ENCODE measurements around the gene ITFG1. TPM values are rescaled to one million over a fixed set of nuclear protein-coding genes. Genes with fewer than 3 reads are reported as not detected.
A peak's percentile ranks its signal among the peaks of the same experiment; 100 is the strongest.
"Not testable (repeated sequence)": the region's sequence is repeated elsewhere in the genome, so short reads cannot be mapped to it uniquely, and the experiment has no call there.

The ITFG1 gene
- total RNA-seq, 2 donors from 2014 or later = 8.4 to 15.3 TPM

DNA sequence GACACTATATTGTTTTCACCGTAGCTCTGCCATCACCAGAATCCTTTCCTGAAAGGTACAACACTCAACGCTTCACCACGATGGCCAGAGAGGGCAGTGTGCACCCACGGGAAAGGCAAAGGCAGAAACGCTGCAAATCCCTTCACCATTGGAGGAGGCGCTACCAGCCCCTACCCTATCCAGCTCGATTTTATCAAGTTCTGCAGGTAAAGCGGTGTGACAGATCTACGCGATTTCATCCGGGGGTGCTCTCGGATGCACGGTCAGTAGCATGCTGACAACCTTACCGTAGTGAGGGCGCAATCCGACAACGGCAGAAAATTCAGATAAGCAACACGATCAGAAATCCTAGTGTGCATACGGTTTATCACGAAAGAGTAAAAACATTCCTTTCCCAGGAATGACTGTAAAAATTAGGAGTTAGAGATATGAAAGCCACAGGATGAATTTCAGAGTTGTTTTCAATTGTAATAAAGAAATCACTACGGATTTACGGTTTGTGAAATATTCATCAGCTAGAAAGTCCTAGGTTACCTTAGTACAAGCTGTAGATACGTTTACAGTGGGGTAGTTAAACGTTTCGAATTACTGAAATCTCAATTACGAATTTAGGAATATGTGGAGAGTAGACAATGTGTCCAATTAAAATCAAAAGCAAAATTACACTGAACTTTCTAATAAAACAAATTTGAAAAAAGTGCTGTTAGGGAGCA is 318.9 kb downstream of the ITFG1 start:
- H3K4me3 Mint-ChIP-seq = peak overlapping the region; percentile 93
- H3K4me1 Mint-ChIP-seq = peaks cover 32% of the 10 kb centered on the region
- no peaks in the 10 kb centered on the region for H3K9me3 Mint-ChIP-seq
- no peaks in the 10 kb centered on the region for H3K27me3 Mint-ChIP-seq
- peaks cover 10% of the 10 kb centered on the region for H3K36me3 Mint-ChIP-seq (ENCODE audit: low read depth)
- H3K27ac Mint-ChIP-seq = peak overlapping the region; percentile 77
- peak; percentile 68 for ATAC-seq (replicated peaks)

DNA sequence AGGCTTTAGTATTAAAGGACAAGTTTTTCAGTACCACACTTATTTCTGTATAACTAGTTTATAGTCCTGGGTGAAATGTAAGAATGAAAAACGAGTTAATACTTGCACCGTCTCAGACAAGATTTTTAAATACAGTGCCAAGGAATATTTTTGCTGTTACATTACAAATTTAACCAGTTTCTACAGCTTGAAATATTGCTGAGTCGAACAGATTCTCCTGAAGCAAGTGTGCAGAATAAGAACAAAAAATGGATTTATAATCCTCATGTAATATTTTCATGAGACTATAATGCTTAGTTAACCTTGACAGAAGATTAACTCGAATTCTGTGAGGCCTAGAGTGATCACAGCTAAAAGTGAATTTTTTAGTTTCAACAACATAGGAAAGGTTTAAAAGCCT is 320.2 kb downstream of the ITFG1 start:
- Mint-ChIP-seq H3K27ac (no peak overlapping the region), H3K4me3 (peak overlapping the region; percentile 93), H3K36me3 (ENCODE audit: low read depth) (peaks cover 10% of the 10 kb centered on the region), H3K27me3 (no peaks in the 10 kb centered on the region), H3K4me1 (peaks cover 32% of the 10 kb centered on the region), H3K9me3 (no peaks in the 10 kb centered on the region)
- ATAC-seq (replicated peaks) = no peak

DNA sequence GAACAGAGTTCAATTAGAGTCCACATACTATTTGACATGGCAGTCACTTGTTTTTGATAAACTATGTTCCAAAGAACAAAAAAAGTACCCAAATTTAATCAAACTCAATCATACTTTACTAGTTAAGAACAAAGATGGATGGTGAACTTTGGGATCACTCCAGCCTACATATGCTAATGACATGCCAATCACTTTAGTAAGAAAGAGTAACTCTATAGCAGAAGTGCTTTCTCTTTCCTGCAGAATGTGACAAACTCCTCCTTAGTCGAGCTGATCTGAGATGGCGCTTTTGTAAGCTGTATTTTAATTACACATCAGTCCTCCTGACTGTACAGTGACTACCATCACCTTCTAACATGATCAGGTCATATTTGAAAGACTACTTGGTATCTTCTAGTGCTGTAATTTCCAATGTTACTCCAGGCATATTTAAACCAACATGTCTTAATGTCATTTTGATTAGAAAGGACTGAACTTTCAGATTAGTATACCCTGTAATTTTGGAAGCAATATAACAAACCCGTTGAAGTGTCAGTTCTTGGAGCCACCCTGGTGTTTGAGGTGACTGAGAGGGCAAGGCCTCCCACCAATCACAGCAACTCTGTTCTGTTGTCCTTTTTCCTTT is 321.2 kb downstream of the ITFG1 start:
- Mint-ChIP-seq H3K27ac (peak overlapping the region; percentile 63), H3K9me3 (no peaks in the 10 kb centered on the region), H3K4me3 (peak overlapping the region; percentile 60), H3K4me1 (peaks cover 36% of the 10 kb centered on the region), H3K36me3 (ENCODE audit: low read depth) (peaks cover 10% of the 10 kb centered on the region), H3K27me3 (no peaks in the 10 kb centered on the region)
- no peak for ATAC-seq (replicated peaks)

DNA sequence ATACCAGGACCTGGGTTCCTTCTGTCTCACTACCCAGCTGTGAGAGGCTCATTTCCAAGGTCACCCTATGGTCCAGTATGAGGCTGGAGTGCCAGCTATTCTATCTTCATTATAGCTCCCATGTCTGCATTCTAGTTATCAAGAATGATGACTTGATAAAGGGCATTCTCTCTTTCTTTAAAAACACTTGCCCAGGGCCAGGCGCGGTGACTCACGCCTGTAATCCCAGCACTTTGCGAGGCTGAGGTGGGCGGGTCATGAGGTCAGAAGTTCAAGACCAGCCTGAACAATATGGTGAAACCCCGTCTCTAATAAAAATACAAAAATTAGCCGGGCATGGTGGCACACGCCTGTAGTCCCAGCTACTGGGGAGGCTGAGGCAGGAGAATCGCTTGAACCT is 322.9 kb downstream of the ITFG1 start:
- H3K4me1 Mint-ChIP-seq = peaks cover 43% of the 10 kb centered on the region
- H3K27ac Mint-ChIP-seq = peak overlapping the region; percentile 63
- not testable (repeated sequence) for H3K27me3 Mint-ChIP-seq; H3K36me3 Mint-ChIP-seq (ENCODE audit: low read depth); H3K9me3 Mint-ChIP-seq; ATAC-seq (replicated peaks)
- H3K4me3 Mint-ChIP-seq = peak overlapping the region; percentile 60

DNA sequence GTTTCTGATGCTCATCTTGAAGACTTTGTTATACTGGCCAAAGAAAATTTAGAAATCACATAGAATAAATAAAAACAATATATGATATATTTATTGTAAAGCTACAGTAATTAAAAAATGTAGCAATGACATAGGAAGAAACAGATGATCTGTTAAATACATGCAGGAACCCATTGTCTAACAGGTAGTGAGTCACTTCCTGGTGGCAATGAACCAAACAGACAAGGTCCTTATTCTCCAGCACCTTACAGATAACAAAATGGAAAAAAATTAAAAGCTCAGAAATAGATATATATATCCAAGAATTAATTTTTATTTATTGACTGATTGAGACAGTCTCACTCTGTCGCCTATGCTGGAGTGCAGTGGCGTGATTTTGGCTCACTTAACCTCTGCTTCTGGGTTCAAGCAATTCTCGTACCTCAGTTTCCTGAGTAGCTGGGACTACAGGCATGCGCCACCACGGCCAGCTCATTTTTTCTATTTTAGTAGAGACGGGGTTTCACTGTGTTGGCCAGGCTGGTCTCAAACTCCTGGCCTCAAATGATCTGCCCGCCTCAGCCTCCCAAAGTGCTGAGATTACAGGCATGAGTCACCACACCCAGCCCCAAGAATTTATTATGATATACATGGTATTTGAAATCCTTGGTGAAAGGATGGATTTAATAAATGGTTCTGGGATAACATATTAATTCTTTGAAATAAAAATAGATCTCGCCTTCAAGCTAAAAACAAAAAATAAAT is 324.6 kb downstream of the ITFG1 start:
- Mint-ChIP-seq H3K4me3 (peak overlapping the region; percentile 56), H3K36me3 (ENCODE audit: low read depth) (no peaks in the 10 kb centered on the region), H3K27ac (peak overlapping the region; percentile 67), H3K27me3 (no peaks in the 10 kb centered on the region), H3K4me1 (peaks cover 36% of the 10 kb centered on the region), H3K9me3 (no peaks in the 10 kb centered on the region)
- peak; percentile 86 for ATAC-seq (replicated peaks)

DNA sequence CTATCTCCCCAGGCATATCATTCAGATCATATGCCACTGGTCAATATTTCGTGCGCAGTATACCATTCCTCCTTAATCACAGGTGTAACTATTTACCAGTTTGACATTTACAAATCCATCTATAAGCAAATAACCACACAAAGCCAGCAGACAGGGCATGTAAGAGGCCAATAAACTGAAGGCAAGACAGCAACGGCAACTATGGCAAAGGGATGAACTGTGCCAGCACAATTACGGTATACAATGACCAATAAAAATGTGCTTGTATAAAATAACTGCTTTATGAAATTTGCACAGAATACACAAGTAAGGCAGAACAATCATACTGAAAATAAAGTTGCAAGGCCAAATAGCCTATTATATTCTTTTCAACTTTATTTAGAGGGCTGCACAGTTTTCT is 326.3 kb downstream of the ITFG1 start:
- ATAC-seq (replicated peaks) = no peak
- Mint-ChIP-seq H3K4me3 (no peak overlapping the region), H3K27me3 (no peaks in the 10 kb centered on the region)

DNA sequence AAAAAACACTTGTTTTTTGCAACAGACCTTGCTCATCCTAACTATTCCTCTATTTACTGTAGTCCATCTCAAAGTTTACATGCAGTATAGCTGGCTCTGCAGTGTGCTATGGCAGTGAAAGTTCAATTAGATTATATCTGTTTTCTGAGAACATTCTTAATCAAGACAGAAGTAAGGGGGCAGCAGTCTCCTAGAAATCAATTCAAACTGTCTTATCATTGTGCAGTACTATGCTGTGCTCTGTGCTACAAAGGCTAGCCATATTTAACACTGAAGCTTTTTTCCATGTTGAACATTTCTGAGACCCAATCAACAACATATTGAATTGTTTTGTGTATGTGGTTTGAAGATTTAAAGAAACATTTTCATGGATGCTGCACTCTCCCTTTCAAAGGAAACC is 328.6 kb downstream of the ITFG1 start:
- Mint-ChIP-seq H3K36me3 (ENCODE audit: low read depth) (peaks cover 26% of the 10 kb centered on the region), H3K4me1 (peaks cover 26% of the 10 kb centered on the region), H3K27ac (no peak overlapping the region), H3K4me3 (no peak overlapping the region), H3K27me3 (no peaks in the 10 kb centered on the region), H3K9me3 (no peaks in the 10 kb centered on the region)
- no peak for ATAC-seq (replicated peaks)

More for the DNA sequence above, 326.3 kb downstream of the ITFG1 start:
- Mint-ChIP-seq H3K4me1 (peaks cover 46% of the 10 kb centered on the region), H3K27ac (no peak overlapping the region), H3K9me3 (no peaks in the 10 kb centered on the region), H3K36me3 (ENCODE audit: low read depth) (peaks cover 8% of the 10 kb centered on the region)

DNA sequence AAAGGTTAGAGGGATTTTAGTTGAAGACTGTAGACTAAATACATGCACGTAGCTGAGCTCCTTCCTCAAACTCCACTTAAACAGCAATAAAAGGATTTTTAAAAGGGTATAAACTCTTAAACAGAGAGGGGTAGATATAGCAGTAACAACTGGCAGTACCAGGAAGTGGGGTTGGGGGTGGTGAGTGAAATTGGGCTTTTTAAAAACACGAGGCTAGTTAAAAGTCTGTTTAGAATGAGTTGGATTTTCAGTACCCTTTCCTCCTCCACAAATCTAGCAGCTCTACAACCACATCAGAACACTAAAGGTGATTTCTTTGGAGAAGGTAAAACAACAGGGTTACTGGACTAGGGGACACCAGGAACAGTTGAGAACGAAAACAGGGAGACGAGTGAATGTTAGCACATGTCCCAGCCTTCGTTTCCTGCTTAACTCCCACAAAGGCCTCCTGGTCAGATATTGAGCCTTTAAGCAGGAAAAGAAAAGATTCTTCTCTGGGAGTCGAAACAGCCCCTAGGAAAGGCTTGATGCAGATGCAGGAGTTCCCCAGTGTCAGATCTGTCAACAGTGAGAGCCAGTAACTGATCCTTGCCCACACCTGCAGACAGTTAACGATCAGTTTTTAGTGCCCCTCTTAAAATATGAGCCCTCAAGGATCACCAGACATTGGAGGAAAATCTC is 331.0 kb downstream of the ITFG1 start:
- ATAC-seq (replicated peaks) = peak; percentile 67
- Mint-ChIP-seq H3K9me3 (no peaks in the 10 kb centered on the region), H3K27me3 (no peaks in the 10 kb centered on the region), H3K4me3 (peak overlapping the region; percentile 49), H3K4me1 (peaks cover 22% of the 10 kb centered on the region), H3K36me3 (ENCODE audit: low read depth) (peaks cover 42% of the 10 kb centered on the region), H3K27ac (peak overlapping the region; percentile 51)

DNA sequence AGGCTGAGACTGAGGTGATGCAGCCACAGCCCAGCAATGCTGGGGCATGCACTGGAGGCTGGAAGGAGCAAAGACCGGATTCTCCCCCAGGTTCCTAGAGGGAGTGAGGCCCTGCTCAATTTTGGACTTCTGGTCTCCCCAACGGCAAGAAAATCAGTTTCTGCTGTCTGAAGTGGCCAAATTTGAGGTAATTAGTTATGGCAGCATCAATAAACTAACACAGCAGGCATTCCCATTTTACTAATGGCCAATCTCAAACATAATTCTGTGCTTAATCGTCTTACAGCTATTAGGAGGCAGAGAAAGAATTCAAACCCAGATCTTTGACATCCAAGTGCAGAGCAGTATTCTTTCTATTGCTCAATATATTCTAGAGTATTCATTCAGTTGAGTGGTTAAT is 333.3 kb downstream of the ITFG1 start:
- no peaks in the 10 kb centered on the region for H3K27me3 Mint-ChIP-seq
- peaks cover 50% of the 10 kb centered on the region for H3K36me3 Mint-ChIP-seq (ENCODE audit: low read depth)
- ATAC-seq (replicated peaks) = no peak
- H3K9me3 Mint-ChIP-seq = no peaks in the 10 kb centered on the region
- H3K4me1 Mint-ChIP-seq = peaks cover 13% of the 10 kb centered on the region
- no peak overlapping the region for H3K27ac Mint-ChIP-seq
- no peak overlapping the region for H3K4me3 Mint-ChIP-seq

DNA sequence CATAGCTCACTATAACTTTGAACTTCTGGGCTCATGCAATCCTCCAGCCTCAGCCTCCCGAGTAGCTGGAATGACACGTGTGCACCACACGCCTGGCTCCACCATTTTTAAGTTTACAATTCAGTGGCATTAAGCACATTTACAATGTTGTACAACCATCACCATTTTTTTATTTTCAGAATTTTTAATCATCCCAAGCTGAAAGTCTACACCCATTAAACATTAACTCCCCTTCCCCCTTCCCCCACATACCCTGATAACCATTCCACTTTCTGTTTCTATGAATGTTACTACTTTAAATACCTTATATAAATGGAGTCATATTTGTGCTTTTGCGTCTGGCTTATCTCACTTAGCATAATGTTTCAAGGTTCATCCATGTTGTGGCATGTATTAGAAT is 335.1 kb downstream of the ITFG1 start:
- peaks cover 65% of the 10 kb centered on the region for H3K36me3 Mint-ChIP-seq (ENCODE audit: low read depth)
- no peaks in the 10 kb centered on the region for H3K27me3 Mint-ChIP-seq
- no peak overlapping the region for H3K4me3 Mint-ChIP-seq
- ATAC-seq (replicated peaks) = no peak
- peaks cover 10% of the 10 kb centered on the region for H3K4me1 Mint-ChIP-seq
- H3K27ac Mint-ChIP-seq = no peak overlapping the region
- no peaks in the 10 kb centered on the region for H3K9me3 Mint-ChIP-seq

DNA sequence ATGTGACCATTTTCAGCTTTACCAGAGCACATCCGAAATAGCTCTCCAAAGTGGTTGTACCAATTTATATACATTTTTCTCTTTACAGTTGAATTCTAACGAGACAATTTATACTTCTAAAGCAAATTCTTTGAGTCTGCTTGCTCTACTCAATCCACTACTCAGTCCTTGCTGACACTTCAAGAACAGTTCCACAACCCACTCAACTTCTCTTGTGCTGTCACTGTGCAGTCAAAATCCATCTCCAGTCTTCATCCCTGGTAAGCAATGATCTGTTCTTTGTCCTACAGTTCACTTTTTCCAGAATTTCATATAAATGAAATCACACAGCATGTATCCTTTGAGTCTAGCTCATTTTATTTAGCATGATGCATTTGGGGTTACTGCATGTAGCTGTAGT is 347.7 kb downstream of the ITFG1 start:
- Mint-ChIP-seq H3K4me1 (peaks cover 4% of the 10 kb centered on the region), H3K27me3 (no peaks in the 10 kb centered on the region), H3K36me3 (ENCODE audit: low read depth) (peaks cover 38% of the 10 kb centered on the region), H3K4me3 (no peak overlapping the region), H3K9me3 (no peaks in the 10 kb centered on the region), H3K27ac (no peak overlapping the region)
- ATAC-seq (replicated peaks) = peak; percentile 42

DNA sequence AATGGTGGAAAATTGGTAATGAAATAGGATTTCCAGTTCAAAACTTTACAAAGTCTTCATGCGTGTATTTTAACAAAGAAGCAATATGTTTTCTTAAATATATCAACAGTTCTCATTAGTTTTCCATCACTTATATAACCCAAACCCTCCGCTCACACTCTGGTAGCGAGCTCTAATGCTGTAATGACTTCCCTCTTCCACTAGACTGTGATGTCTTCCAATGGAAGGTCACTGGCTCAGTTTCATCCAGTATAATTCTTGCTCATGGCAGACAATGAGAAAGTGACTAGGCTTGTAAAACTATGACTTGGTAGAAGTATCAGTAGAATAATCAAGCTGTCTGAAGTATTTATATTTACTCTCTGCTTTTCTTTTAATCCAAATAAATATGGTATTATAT is 349.9 kb downstream of the ITFG1 start:
- no peak for ATAC-seq (replicated peaks)
- H3K4me3 Mint-ChIP-seq = no peak overlapping the region
- no peak overlapping the region for H3K27ac Mint-ChIP-seq
- no peaks in the 10 kb centered on the region for H3K27me3 Mint-ChIP-seq
- H3K4me1 Mint-ChIP-seq = peaks cover 4% of the 10 kb centered on the region
- H3K36me3 Mint-ChIP-seq (ENCODE audit: low read depth) = peaks cover 38% of the 10 kb centered on the region
- H3K9me3 Mint-ChIP-seq = no peaks in the 10 kb centered on the region

DNA sequence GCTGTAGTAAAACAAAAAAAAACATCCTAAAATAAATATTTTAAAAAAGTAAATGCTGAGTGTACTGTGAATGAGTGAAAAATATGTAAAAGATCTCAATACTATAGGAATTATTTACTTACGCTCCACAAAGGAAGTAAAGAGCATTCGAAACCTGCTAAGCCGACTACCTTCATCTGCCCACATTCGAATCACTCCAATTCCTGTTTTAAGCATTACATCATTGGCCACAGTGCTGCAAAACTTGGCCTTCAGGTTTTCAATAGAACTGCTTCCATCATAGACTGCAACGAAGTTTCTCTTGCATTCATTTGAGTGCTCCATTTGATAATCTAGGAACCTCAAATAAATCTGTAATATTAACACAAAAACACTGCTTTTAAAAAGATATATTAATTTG is 351.5 kb downstream of the ITFG1 start:
- Mint-ChIP-seq H3K36me3 (ENCODE audit: low read depth) (peaks cover 52% of the 10 kb centered on the region), H3K4me3 (no peak overlapping the region), H3K27me3 (no peaks in the 10 kb centered on the region), H3K4me1 (peaks cover 4% of the 10 kb centered on the region), H3K9me3 (no peaks in the 10 kb centered on the region), H3K27ac (no peak overlapping the region)
- ATAC-seq (replicated peaks) = no peak
